DMS153 treated with DMSO at 0.1 percent for 48 hours (cell line): Measurements from ENCODE around the gene MPG.
"Not testable (repeated sequence)": the region's sequence is repeated elsewhere in the genome, so short reads cannot be mapped to it uniquely, and the experiment has no call there.

Experiments
- DNase-seq: peaks from one replicate; lab custom pipeline; 2025; ENCODE audit not compliant: unreplicated experiment; lab: John Stamatoyannopoulos, UW

The MPG gene

DNA sequence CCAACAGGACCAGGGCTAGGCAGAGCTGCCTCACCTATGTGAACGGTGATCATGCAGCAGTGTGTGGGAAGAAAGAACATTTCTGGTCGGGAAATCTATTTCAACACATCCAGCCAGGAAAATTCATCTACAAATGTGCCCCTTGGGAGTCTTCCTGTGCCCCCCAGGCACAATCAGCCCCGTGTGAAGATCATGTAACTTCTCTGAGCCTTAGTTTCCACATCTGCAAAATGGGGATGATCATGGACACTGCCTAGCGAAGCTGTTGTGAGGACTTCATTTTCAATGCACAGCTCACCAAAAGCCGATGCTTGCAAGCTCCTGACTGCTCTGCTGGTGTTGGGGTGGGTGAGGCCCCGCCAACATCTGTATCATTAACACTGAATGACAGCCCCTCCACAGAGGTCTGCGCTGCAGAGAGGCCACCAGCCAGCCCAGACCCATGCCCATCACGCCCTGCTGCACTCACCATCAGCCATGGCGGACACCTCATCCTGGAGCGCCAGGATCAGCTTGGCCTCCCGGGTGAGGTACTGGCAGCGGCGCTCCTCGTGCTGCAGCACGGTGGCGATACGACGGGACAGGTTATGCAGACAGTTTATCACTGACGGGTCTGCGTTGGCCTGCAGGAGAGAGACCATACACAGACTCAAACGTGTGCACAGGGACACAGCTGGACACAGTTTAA is 34.3 kb downstream of the MPG start:
- DNase-seq: no peak

DNA sequence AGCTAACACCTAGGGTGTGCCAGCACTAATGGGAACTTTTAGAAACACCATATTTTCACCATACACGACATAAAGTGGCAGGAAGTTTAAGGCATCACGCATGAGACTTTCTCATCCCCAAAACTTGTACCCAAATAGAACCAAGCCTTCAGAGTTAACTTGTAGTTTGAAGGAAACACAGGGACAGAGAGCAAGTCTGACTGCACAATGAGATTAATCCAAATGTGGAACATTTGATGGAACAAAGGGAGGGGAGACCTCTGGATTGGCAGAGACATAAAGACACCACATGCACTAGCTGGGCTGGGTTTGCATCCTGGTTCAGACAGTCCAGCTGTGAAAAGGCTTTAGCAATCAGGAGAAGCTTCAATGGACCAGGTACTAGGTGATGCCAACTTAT is 36.3 kb downstream of the MPG start:
- no peak for DNase-seq

DNA sequence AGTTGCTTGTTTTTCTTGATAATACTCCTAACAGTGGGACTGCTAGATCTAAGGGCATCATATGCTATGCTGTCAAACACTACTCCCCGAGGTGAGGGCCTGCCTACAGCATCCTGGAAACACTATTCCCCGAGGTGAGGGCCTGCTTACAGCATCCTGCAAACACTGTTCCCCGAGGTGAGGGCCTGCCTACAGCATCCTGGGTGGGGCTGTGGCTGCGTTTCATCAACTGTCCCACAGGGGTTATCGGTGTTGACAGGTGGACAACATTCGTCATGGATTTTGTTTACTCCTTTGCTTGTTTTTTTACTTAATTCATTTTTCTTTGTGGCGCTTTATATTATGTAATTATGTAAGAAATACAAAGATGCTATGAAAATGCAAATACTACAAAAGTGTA is 38.0 kb downstream of the MPG start:
- no peak for DNase-seq

DNA sequence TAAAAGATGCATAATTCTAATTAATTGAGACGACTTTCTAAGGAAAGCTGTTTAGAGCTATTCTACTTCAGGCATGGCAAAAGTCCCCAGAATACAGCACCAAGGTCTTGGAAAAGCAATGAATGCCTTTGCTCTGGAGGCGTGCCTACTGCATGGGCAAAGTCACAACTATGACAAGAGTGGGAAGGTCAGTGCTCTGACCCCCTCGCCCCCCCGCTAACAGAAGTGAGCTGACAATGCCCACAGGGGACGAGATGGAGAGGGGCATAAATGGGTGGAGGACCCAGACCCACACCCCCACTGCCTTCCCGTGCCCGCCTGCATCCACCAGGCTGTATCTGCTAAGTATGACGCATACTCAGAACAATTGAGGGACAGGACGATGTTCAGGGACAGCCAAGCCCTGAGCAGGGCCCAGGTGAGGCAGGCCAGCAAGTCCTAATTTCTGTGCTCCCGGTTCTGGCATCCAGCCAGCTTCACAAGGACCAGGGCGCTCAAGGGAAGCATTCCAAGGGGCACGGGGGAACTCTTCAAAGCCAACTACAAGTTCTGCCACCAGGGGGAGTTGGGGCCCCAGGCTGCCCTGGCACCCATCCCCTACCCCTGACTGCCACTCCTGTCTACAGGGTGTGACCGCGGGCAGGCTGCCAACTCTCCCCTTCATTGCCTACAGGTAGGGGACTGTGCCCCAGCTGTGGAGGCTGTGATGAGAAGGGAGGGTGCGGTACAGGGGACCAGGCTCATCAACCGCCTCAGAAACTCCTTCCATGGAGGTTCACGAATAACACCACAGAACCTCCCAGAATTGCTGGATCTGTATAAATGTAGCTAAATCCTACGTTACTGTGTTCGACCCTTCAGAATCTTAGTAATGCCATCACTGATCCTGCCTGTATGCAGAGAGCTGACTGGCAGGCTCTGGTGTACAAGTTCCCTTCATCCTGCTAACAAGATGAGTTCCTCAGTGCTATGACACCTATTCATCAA is 39.6 kb downstream of the MPG start:
- peak; percentile 53 for DNase-seq

DNA sequence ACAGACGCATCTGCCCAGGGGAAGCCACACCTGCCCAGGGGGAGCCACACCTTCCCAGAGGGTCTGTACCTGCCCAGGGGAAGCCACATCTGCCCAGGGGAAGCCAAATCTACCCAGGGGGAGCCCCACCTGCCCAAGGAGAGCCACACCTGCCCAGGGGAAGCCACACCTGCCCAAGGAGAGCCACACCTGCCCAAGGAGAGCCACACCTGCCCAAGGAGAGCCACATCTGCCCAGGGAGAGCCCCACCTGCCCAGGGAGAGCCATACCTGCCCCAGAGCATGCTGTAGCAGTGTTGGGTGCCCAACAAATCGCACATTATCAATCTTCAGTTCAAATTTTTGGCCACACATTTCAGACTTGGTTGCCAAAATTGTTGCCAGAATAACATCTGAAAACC is 40.8 kb downstream of the MPG start:
- no peak for DNase-seq

DNA sequence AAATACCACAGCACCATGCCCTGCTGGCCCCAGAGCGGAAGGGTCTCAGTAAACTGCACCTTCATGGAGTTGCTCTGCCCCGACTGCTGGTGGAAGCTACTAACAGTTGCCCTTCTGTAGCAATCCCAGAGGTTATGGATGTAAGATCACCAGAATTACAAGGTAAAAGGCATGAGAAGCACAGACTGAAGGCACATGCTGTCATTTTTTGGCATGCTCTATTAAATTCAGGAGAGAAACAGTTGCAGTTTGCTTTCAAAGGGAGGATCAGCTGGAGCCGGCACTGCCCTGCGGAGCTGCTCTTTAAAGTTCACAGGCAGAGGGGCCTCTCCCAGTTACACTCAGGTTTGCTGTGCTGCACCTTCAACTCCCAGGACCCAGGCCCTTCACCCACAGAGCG is 41.3 kb downstream of the MPG start:
- DNase-seq: no peak

DNA sequence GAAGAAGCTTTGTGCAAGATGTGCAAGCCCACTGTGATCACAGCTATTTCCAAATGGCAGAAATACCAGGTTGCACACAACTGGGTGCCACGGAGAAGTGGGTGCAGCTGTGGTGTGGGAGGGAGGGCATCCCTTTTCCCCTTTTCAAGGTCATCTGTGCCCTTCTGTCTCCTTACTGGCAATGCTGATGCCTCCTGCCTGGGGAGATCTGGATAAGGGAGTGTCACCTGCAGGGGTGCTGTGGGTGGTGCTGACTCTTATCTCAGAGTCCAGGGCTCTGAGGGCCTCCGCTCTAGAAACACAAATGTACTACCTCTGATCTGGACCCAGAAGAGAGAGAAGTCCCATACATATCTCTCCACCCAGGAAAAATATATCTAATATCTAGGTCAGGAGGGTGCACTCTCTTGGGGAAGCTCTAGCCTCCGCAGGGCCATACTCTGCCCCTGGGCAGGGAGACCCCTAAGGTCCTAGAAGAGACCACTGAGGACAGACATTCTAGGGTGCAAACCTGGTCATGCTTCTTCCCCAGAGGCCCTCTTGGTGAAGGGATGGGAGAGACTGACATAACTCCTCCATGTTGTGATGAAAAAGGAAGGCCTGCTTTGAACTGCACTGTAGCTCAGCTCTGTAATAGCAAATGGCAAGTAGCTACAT is 41.9 kb downstream of the MPG start:
- no peak for DNase-seq

DNA sequence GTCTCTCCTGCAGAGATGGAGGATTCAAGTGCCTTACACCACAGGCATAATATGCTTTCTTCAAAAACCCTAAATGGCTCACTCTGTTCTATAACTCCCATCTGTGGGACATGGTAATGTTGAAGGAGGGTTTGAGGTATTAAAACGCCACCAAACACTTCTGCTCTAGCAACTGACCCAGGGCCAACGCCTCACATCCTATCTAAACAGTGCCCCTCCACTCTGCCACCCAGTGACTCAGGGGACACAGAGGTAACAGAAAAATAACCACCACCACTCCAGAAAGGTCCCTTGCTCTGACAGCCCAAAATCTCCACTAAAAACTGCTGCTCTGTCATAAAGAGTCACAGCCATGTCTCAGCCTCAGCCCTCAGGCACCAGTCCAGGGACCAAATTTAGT is 42.7 kb downstream of the MPG start:
- no peak for DNase-seq

DNA sequence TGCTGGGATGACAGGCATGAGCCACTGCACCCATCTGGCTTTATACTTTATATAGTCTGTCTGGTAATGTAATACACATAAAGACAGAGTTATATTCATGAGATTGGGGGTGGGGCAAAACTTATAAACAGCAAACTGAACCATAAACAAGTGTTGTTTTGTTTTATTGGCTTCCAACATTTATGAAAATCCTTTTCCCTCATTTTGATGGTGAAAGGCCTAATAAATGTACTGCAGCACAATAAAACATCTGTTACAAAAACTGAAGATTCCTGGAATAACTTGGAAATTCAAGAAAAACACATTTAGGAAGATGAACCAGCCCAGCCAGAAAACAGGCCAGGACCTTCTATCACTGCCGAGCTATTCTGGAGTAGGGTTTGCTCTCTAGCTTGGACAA is 44.3 kb downstream of the MPG start:
- DNase-seq: no peak

DNA sequence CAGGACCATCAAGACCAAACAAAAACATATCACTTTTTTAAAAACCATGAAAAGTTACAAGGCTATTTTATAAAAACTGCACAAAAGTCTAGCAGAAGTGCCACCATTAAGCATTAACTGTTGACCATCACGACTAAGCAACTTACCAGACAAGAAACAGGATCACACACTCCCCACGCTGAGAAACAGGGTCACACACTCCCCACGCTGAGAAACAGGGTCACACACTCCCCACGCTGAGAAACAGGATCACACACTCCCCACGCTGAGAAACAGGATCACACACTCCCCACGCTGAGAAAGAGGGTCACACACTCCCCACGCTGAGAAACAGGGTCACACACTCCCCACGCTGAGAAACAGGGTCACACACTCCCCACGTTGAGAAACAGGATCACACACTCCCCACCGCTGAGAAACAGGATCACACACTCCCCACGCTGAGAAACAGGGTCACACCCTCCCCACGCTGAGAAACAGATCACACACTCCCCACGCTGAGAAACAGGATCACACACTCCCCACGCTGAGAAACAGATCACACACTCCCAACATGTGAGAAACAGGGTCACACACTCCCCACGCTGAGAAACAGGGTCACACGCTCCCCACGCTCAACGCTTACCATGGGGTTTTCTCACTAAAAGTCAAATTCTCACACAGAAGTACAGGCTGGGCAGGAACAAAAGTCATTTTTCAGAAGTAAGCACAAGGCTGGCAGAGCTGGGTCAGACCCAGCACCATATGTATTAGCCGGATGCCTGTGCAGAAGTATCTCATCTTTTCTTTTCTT is 45.7 kb downstream of the MPG start:
- not testable (repeated sequence) for DNase-seq

DNA sequence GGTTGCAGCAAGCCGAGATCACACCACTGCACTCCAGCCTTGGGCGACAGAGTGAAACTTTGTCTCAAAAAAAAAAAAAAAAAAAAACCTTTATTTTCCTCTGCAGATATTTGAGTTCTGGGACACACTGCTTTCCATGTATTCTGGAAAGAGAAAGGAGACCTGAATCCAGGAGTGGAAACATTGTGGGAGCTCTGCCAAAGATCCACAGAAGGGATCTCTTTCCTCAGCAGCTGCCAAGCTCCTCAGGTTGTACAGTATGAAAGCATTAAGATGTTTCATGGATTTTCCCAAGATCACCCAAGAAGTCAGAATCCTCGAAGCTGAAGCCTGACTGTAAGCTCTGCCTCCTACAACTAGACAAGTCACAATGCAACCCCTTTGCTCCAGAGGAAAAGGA is 47.0 kb downstream of the MPG start:
- DNase-seq: no peak

DNA sequence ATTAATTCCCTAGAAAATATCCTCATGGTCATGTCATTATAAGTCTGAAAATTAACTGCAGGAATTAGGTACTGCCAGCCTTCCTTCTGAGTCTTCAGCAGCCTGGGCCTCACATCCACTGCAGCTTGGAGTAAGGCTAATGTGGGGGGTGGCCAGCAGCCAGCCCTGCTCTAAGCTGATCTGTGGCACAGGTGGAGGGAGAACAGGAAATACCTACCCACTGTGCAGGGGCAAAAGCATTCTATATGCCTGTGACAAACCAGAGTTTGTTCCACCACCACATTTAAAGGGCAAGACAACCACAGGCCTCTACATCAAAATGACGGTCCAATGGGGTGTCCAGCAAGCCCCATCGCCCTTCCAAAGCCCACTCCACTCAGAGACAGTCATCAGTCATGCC is 51.0 kb downstream of the MPG start:
- no peak for DNase-seq

DNA sequence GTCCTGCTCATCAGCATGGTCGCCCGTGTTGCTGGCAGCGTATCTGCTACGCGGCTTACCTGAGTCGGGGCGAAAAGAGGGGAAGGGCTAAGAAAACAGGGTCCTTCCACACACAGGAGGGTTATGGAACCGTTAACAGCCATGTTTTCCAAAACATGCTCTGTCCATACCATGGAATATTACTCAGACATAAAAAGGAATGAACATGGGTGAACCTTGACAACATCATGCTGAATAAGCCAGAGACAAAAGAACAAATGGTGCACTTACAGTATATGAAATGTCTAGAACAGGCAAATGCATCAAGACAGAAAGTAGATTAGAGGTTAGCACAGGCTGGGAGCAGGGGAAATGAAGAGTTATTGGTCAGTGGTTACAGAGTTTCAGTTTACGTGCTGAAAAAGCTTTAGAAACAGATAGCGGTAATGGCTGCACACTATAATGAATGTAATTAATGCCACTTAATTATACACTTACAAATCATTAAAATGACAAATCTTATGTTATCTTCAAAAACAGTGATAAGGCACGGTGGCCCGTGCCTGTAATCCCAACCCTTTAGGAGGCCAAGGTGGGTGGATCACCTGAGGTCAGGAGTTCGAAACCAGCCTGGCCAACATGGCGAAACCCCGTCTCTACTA is 52.6 kb downstream of the MPG start:
- DNase-seq: no peak

DNA sequence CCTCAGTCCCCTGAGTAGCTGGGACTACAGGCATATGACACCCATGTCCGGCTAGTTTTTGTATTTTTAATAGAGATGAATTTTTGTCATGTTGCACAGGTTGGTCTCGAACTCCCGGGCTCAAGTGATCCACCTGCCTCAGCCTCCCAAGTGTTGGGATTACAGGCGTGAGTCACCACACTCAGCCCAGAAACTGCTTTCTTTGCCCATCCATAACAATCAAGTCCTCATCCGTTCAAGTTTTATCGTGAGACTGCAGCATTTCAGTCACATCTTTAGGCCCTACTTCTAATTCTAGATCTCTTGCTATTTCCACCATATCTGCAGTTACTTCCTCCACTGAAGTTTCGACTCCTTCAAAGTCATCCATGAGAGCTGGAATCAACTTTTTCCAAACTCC is 54.1 kb downstream of the MPG start:
- DNase-seq: no peak

DNA sequence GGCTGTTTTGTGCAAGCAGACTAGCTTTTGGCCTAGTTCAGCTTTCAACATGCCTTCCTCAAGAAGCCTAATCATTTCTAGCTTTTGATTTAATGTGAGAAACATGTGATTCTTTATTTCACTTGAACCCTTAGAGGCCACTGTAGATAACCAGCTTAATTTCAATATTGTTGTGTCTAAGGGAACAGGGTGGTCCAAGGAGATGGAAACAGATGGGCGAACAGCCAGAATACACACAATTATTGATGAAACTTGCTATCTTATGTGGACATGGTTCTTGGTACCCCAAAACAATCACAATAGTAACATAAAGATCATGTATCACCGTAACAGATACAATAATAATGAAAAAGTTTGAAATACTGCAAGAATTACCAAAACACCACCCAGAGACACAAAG is 55.7 kb downstream of the MPG start:
- no peak for DNase-seq
